Stimulated activated CD4-positive, alpha-beta T cell treated with anti-CD3 and anti-CD28 coated beads, Interleukin-15, amount 100 ng/mL, for 1 hour (primary cell): ENCODE measurements around the gene C1orf50.
"Not testable (repeated sequence)": the region's sequence is repeated elsewhere in the genome, so short reads cannot be mapped to it uniquely, and the experiment has no call there.

ENCODE experiments used
- DNase-seq, 2 donors: peaks; one replicate each; pipeline ENCODE4 v3.0.0-alpha.2; 2020; ENCODE audit warnings: low read depth in 1 of 2, low spot score in 1 of 2

C1orf50 gene

GRCh38 chr1:42766741-42767509, at the start of gene C1orf50, which contains the start of gene P3H1:
Gene C1orf50 (plus strand): TSS chr1:42767249. CDS start chr1:42767312, 63 bp downstream.
Gene P3H1 (minus strand): TSS chr1:42767028. CDS start chr1:42766971, 57 bp downstream.
- DNase-seq = peak; percentile 99

GRCh38 chr1:42720868-42721267, 46.2 kb upstream of the C1orf50 start:
- DNase-seq = no peak

GRCh38 chr1:42721926-42722325, 45.1 kb upstream of the C1orf50 start:
- DNase-seq = no peak

- not testable (repeated sequence) for DNase-seq
Measured at GRCh38 chr1:42722403-42722802, 44.6 kb upstream of the C1orf50 start.

- DNase-seq = no peak
Measured at GRCh38 chr1:42723511-42723910, 43.5 kb upstream of the C1orf50 start.

- DNase-seq = not testable (repeated sequence)
Measured at GRCh38 chr1:42725820-42726219, 41.2 kb upstream of the C1orf50 start.

- no peak for DNase-seq
Measured at GRCh38 chr1:42730002-42730401, 37.0 kb upstream of the C1orf50 start.

GRCh38 chr1:42730988-42731387, 36.1 kb upstream of the C1orf50 start:
- DNase-seq = peak in 1 of 2 donors; percentile 34

GRCh38 chr1:42731585-42731984, 35.5 kb upstream of the C1orf50 start:
- DNase-seq = no peak

GRCh38 chr1:42732126-42732680, 34.8 kb upstream of the C1orf50 start:
- no peak for DNase-seq

- DNase-seq = no peak
Measured at GRCh38 chr1:42733415-42734200, 33.4 kb upstream of the C1orf50 start.

- DNase-seq = no peak
Measured at GRCh38 chr1:42734201-42735035, 32.6 kb upstream of the C1orf50 start.

GRCh38 chr1:42735056-42735455, 32.0 kb upstream of the C1orf50 start:
- DNase-seq = no peak

- no peak for DNase-seq
Measured at GRCh38 chr1:42735477-42736105, 31.5 kb upstream of the C1orf50 start.

- DNase-seq = no peak
Measured at GRCh38 chr1:42736152-42736551, 30.9 kb upstream of the C1orf50 start.

GRCh38 chr1:42736571-42737200, 30.4 kb upstream of the C1orf50 start:
- no peak for DNase-seq

GRCh38 chr1:42737257-42737656, 29.8 kb upstream of the C1orf50 start:
- DNase-seq = no peak

GRCh38 chr1:42737986-42738677, 28.9 kb upstream of the C1orf50 start:
- no peak for DNase-seq

- DNase-seq = no peak
Measured at GRCh38 chr1:42738678-42739226, 28.3 kb upstream of the C1orf50 start.
